CD4-positive, alpha-beta T cell treated with Interleukin-17A for 1 hour (primary cell): ENCODE data around the gene QSOX1.

Experiments used
- DNase-seq: peaks from one replicate; pipeline ENCODE4 v3.0.0-alpha.2; 2020

QSOX1 gene

GRCh38 chr1:180219776-180220175 lies 65.1 kb downstream of the QSOX1 start:
- DNase-seq: no peak

- no peak for DNase-seq
Measured at GRCh38 chr1:180221462-180221861, 66.8 kb downstream of the QSOX1 start.

GRCh38 chr1:180224902-180225301 lies 70.2 kb downstream of the QSOX1 start:
- DNase-seq: no peak

GRCh38 chr1:180225403-180225802 lies 70.7 kb downstream of the QSOX1 start:
- DNase-seq: no peak

GRCh38 chr1:180227861-180228647 lies 73.4 kb downstream of the QSOX1 start:
- DNase-seq: no peak

- peak; percentile 3 for DNase-seq
Measured at GRCh38 chr1:180228648-180229482, 74.2 kb downstream of the QSOX1 start.

- DNase-seq: peak; percentile 22
Measured at GRCh38 chr1:180229483-180230415, 75.1 kb downstream of the QSOX1 start, which contains the start of gene LHX4. Gene LHX4, plus strand, starts transcription at chr1:180230264. Its CDS starts 266 bp downstream, at chr1:180230530.

GRCh38 chr1:180230416-180230790 lies 75.7 kb downstream of the QSOX1 start:
- DNase-seq: no peak

GRCh38 chr1:180230791-180231505 lies 76.3 kb downstream of the QSOX1 start:
- DNase-seq: no peak

GRCh38 chr1:180231506-180231921 lies 76.8 kb downstream of the QSOX1 start:
- DNase-seq: peak; percentile 7

- DNase-seq: no peak
Measured at GRCh38 chr1:180231936-180232335, 77.3 kb downstream of the QSOX1 start.

- no peak for DNase-seq
Measured at GRCh38 chr1:180232521-180233043, 77.9 kb downstream of the QSOX1 start.

GRCh38 chr1:180233191-180234011 lies 78.7 kb downstream of the QSOX1 start:
- no peak for DNase-seq

- no peak for DNase-seq
Measured at GRCh38 chr1:180234369-180235076, 79.9 kb downstream of the QSOX1 start.

- DNase-seq: no peak
Measured at GRCh38 chr1:180235077-180235501, 80.4 kb downstream of the QSOX1 start.

GRCh38 chr1:180235502-180236239 lies 81.0 kb downstream of the QSOX1 start:
- DNase-seq: no peak

GRCh38 chr1:180236698-180237509 lies 82.2 kb downstream of the QSOX1 start:
- no peak for DNase-seq

GRCh38 chr1:180237869-180238476 lies 83.3 kb downstream of the QSOX1 start:
- DNase-seq: no peak
